Measurements from ENCODE around the gene OPCML.

DNA sequence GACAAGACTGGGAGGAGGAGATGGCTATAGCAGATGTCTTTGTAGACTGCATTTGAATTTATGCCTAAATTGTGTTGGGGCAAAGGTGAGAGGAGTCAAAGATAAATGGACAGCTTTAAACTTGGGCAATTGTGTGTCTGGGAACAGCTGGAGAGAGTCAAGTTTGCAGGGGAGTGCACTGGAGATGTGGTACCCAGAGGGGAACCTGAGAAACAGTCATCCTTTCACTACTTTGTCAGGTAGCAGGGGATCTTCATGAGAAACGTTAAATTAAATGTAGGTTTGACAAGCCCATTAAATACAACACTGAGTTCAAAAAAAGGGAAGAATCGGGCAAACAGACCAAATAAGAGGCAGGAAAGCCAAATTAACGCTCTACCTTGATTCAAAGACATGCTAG lies 277.7 kb downstream of the OPCML start:
- no peak for TF ChIP-seq POLR2A (IDR thresholded peaks at IDR 0.05)
- TF ChIP-seq, protein P1, sequence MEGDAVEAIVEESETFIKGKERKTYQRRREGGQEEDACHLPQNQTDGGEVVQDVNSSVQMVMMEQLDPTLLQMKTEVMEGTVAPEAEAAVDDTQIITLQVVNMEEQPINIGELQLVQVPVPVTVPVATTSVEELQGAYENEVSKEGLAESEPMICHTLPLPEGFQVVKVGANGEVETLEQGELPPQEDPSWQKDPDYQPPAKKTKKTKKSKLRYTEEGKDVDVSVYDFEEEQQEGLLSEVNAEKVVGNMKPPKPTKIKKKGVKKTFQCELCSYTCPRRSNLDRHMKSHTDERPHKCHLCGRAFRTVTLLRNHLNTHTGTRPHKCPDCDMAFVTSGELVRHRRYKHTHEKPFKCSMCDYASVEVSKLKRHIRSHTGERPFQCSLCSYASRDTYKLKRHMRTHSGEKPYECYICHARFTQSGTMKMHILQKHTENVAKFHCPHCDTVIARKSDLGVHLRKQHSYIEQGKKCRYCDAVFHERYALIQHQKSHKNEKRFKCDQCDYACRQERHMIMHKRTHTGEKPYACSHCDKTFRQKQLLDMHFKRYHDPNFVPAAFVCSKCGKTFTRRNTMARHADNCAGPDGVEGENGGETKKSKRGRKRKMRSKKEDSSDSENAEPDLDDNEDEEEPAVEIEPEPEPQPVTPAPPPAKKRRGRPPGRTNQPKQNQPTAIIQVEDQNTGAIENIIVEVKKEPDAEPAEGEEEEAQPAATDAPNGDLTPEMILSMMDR (IDR thresholded peaks at IDR 0.05): no peak
